CD14-positive monocyte (primary cell): ENCODE results near the gene PKIB. TPM values are rescaled to one million over a fixed set of nuclear protein-coding genes. Genes with fewer than 3 reads are reported as not detected.

Experiments used
- DNase-seq, 3 donors: peaks; one replicate each; pipeline ENCODE4 v3.0.0-alpha.2; 2011 to 2022
- H2AFZ ChIP-seq: 2 replicates; pipeline ENCODE4 v1.6.0; 2012; ENCODE audit warnings: mild to moderate bottlenecking, low read depth, low read length, inconsistent platforms; ENCODE audit not compliant: insufficient read depth, poor library complexity, severe bottlenecking
- H3K27ac ChIP-seq, 2 donors: 1 replicate in 1 of 2; 2 replicates in 1 of 2; pipeline ENCODE4 v1.5.1; 2012 to 2013; ENCODE audit warnings: low read length in 2 of 2, control low read depth in 1 of 2, inconsistent platforms in 1 of 2, low read depth in 1 of 2, mild to moderate bottlenecking in 1 of 2
- H3K27me3 ChIP-seq, 2 donors: one replicate each; pipeline versions ENCODE4 v1.6.0 to v1.6.1; 2011 to 2013; ENCODE audit warnings: low read length in 2 of 2; ENCODE audit not compliant: control insufficient read depth in 2 of 2, insufficient read depth in 2 of 2
- H3K36me3 ChIP-seq, 2 donors: replicated peaks in 1 of 2; 1 replicate in 1 of 2; 2 replicates in 1 of 2; pipeline versions ENCODE4 v1.5.1 to v1.6.1; 2012 to 2013; ENCODE audit warnings: low read length in 2 of 2, control low read depth in 1 of 2, inconsistent platforms in 1 of 2, mild to moderate bottlenecking in 1 of 2; ENCODE audit not compliant: insufficient read depth in 2 of 2, control insufficient read depth in 1 of 2
- H3K4me1 ChIP-seq, 2 donors: 1 replicate in 1 of 2; 2 replicates in 1 of 2; pipeline versions ENCODE4 v1.5.1 to v1.6.1; 2012 to 2013; ENCODE audit warnings: low read length in 2 of 2, control low read depth in 1 of 2, inconsistent platforms in 1 of 2, mild to moderate bottlenecking in 1 of 2, moderate library complexity in 1 of 2; ENCODE audit not compliant: insufficient read depth in 2 of 2, control insufficient read depth in 1 of 2
- H3K4me2 ChIP-seq: replicated peaks from 2 replicates; pipeline ENCODE3; 2012; ENCODE audit warnings: low read length, moderate library complexity, mild to moderate bottlenecking; ENCODE audit not compliant: poor library complexity, severe bottlenecking; ENCODE audit errors: extremely low read depth
- H3K4me3 ChIP-seq, 3 experiments: fragments of 200-600 bp in 1 of 3; sonication (generic) in 1 of 3; replicated peaks in 1 of 3; 1 replicate in 2 of 3; 2 replicates in 1 of 3; pipeline ENCODE4 v1.5.1; 2011 to 2013; ENCODE audit warnings: low read length in 3 of 3, mild to moderate bottlenecking in 3 of 3, control low read depth in 2 of 3, low read depth in 2 of 3, inconsistent platforms in 1 of 3, moderate library complexity in 1 of 3
- H3K79me2 ChIP-seq: 2 replicates; pipeline ENCODE4 v1.6.0; 2012; ENCODE audit warnings: mild to moderate bottlenecking, control low read depth, inconsistent platforms, low read length, moderate library complexity; ENCODE audit not compliant: insufficient read depth
- H3K9ac ChIP-seq: 2 replicates; pipeline ENCODE4 v1.6.0; 2017; ENCODE audit warnings: low read length, mild to moderate bottlenecking; ENCODE audit not compliant: insufficient read depth, poor library complexity, severe bottlenecking
- H3K9me3 ChIP-seq, 2 donors: replicated peaks in 1 of 2; 1 replicate in 1 of 2; 2 replicates in 1 of 2; pipeline versions ENCODE4 v1.5.1 to v1.6.1; 2012 to 2013; ENCODE audit warnings: low read length in 2 of 2, control low read depth in 1 of 2; ENCODE audit not compliant: control insufficient read depth in 1 of 2, insufficient read depth in 1 of 2
- H4K20me1 ChIP-seq: 2 replicates; pipeline ENCODE4 v1.6.0; 2012; ENCODE audit warnings: mild to moderate bottlenecking, low read length, control low read depth, moderate library complexity; ENCODE audit not compliant: insufficient read depth
- H3K27ac Mint-ChIP-seq, 7 donors: one replicate each; pipeline ENCODE4 v1.8.0; 2020; ENCODE audit warnings: mild to moderate bottlenecking in 7 of 7, mixed read lengths in 7 of 7, moderate library complexity in 6 of 7, inconsistent platforms in 2 of 7
- H3K27me3 Mint-ChIP-seq, 3 donors: one replicate each; pipeline ENCODE4 v1.8.0; 2021 to 2022; ENCODE audit warnings: low read depth in 3 of 3, mild to moderate bottlenecking in 3 of 3, mixed read lengths in 3 of 3, moderate library complexity in 3 of 3, inconsistent platforms in 1 of 3
- H3K36me3 Mint-ChIP-seq, 2 donors: one replicate each; pipeline ENCODE4 v1.8.0; 2020; ENCODE audit warnings: mixed read lengths in 2 of 2, inconsistent platforms in 1 of 2, mild to moderate bottlenecking in 1 of 2
- H3K4me1 Mint-ChIP-seq: one replicate; pipeline ENCODE4 v1.8.0; 2020; ENCODE audit warnings: mild to moderate bottlenecking, mixed read lengths
- H3K4me3 Mint-ChIP-seq, 2 donors: one replicate each; pipeline ENCODE4 v1.8.0; 2020; ENCODE audit warnings: mild to moderate bottlenecking in 2 of 2, mixed read lengths in 2 of 2, moderate library complexity in 1 of 2
- H3K9me3 Mint-ChIP-seq, 7 donors: one replicate each; pipeline ENCODE4 v1.8.0; 2020 to 2022; ENCODE audit warnings: mixed read lengths in 7 of 7, mild to moderate bottlenecking in 6 of 7, moderate library complexity in 6 of 7, inconsistent platforms in 2 of 7
- CTCF ChIP-seq: fragments of 200-600 bp; IDR thresholded peaks from one replicate; pipeline ENCODE4 v1.8.0; 2022; ENCODE audit warnings: antibody characterized with exemption, mild to moderate bottlenecking
- WGBS: methylation state at CpG from one replicate; pipeline ENCODE4 v1.1.5; 2013; ENCODE audit warnings: missing lambda C conversion rate; ENCODE audit not compliant: insufficient coverage; 5-methylcytosine and 5-hydroxymethylcytosine counted together
- intact Hi-C, 2 donors: fragments of 100-400 bp; cut with micrococcal nuclease; formaldehyde crosslinking; loops; one replicate each; pipeline versions ENCODE4 v1.15.0 to v1.15.1; 2023
- polyA plus RNA-seq, 3 donors: library from polyadenylated mRNA; depleted of rRNA in 1 of 3; unstranded in 2 of 3; stranded (reverse) in 1 of 3; fragments of 300-500 nt in 2 of 3; fragments of >200 nt in 1 of 3; fragmentation: Illumina TruSeq in 2 of 3; gene quantifications; 1 replicate in 2 of 3; 2 replicates in 1 of 3; pipeline ENCODE4 v1.2.3, GENCODE V29; 2012 to 2021

PKIB gene
- polyA plus RNA-seq, 3 donors: 1.3 to 2.0 (median 1.4) TPM

GRCh38 chr6:122702841-122703240, 92.6 kb downstream of the PKIB start:
- Histone ChIP-seq H3K9me3 (no peaks in the 10 kb centered on the region), H2AFZ (no peak overlapping the region), H3K4me2 (no peak overlapping the region), H3K9ac (no peak overlapping the region), H4K20me1 (no peaks in the 10 kb centered on the region), H3K27ac (no peak overlapping the region), H3K4me3 (no peak overlapping the region), H3K4me1 (no peaks in the 10 kb centered on the region), H3K79me2 (no peaks in the 10 kb centered on the region), H3K27me3 (no peaks in the 10 kb centered on the region), H3K36me3 (no peaks in the 10 kb centered on the region)
- Mint-ChIP-seq H3K27ac (no peak overlapping the region), H3K27me3 (peaks cover 0 to 7% (median 2%) of the 10 kb centered on the region in 3 donors), H3K4me3 (no peak overlapping the region), H3K36me3 (no peaks in the 10 kb centered on the region), H3K9me3 (peaks cover 0 to 7% (median 0%) of the 10 kb centered on the region in 7 donors), H3K4me1 (no peaks in the 10 kb centered on the region)
- no CpG with 5 or more reads among the region's 3 CpGs for WGBS
- peak in 1 of 3 donors; percentile 46 for DNase-seq
- intact Hi-C loops: no loop called here
- no peak for TF ChIP-seq CTCF

GRCh38 chr6:122704066-122704465, 93.9 kb downstream of the PKIB start:
- Histone ChIP-seq H3K9ac (no peak overlapping the region), H4K20me1 (no peaks in the 10 kb centered on the region), H3K4me2 (no peak overlapping the region), H3K27ac (no peak overlapping the region), H3K4me3 (no peak overlapping the region), H3K9me3 (no peaks in the 10 kb centered on the region), H3K79me2 (no peaks in the 10 kb centered on the region), H3K36me3 (no peaks in the 10 kb centered on the region), H3K4me1 (no peaks in the 10 kb centered on the region), H3K27me3 (no peaks in the 10 kb centered on the region), H2AFZ (no peak overlapping the region)
- DNase-seq: no peak
- H3K4me1 Mint-ChIP-seq: no peaks in the 10 kb centered on the region
- no peak overlapping the region for H3K27ac Mint-ChIP-seq
- H3K36me3 Mint-ChIP-seq: no peaks in the 10 kb centered on the region
- WGBS: no CpG with 5 or more reads among the region's 4 CpGs
- H3K4me3 Mint-ChIP-seq: no peak overlapping the region
- no peak for TF ChIP-seq CTCF
- intact Hi-C loops: no loop called here
- peaks cover 0 to 7% (median 0%) of the 10 kb centered on the region in 7 donors for H3K9me3 Mint-ChIP-seq
- peaks cover 0 to 16% (median 7%) of the 10 kb centered on the region in 3 donors for H3K27me3 Mint-ChIP-seq
